Kidney (tissue), 14 donors: ENCODE measurements around the gene TRIM68. TPM values are rescaled to one million over a fixed set of nuclear protein-coding genes. Genes with fewer than 3 reads are reported as not detected.

Experiments used
- DNase-seq, 5 donors: peaks; one replicate each; pipeline ENCODE4 v3.0.0-alpha.2; 2013 to 2020
- FAIRE-seq: peaks from 2 replicates; lab custom pipeline; 2012; peaks lifted over from hg19 to GRCh38; lab: Jason Lieb, UNC
- H3K27ac ChIP-seq, 2 donors: one replicate each; pipeline ENCODE4 v1.7.0; 2013; ENCODE audit warnings: low read depth in 2 of 2, low read length in 2 of 2, inconsistent platforms in 1 of 2
- H3K27me3 ChIP-seq: one replicate; pipeline ENCODE4 v1.7.1; 2013; ENCODE audit warnings: low read length, inconsistent platforms; ENCODE audit not compliant: control insufficient read depth, insufficient read depth
- H3K36me3 ChIP-seq, 3 donors: one replicate each; pipeline versions ENCODE4 v1.7.0 to v1.7.1; 2013; ENCODE audit warnings: low read length in 3 of 3, control low read depth in 1 of 3, inconsistent platforms in 1 of 3; ENCODE audit not compliant: insufficient read depth in 3 of 3, control insufficient read depth in 2 of 3
- H3K4me1 ChIP-seq, 3 donors: one replicate each; pipeline versions ENCODE4 v1.7.0 to v1.7.1; 2013; ENCODE audit warnings: low read length in 3 of 3, inconsistent platforms in 1 of 3, low read depth in 1 of 3; ENCODE audit not compliant: control insufficient read depth in 2 of 3, insufficient read depth in 2 of 3
- H3K4me3 ChIP-seq, 3 donors: one replicate each; pipeline versions ENCODE4 v1.7.0 to v1.8.1; 2013; ENCODE audit warnings: low read length in 3 of 3, control low read depth in 1 of 3, inconsistent platforms in 1 of 3
- H3K9ac ChIP-seq, 3 donors: one replicate each; pipeline versions ENCODE4 v1.7.0 to v1.7.1; 2013; ENCODE audit warnings: low read length in 3 of 3, control low read depth in 1 of 3, inconsistent platforms in 1 of 3
- H3K9me3 ChIP-seq, 3 donors: one replicate each; pipeline versions ENCODE4 v1.7.0 to v1.7.1; 2013; ENCODE audit warnings: low read length in 3 of 3, control low read depth in 1 of 3, inconsistent platforms in 1 of 3; ENCODE audit not compliant: control insufficient read depth in 2 of 3, insufficient read depth in 1 of 3
- intact Hi-C: fragments of 100-400 bp; cut with DNase I; formaldehyde crosslinking; loops from one replicate; pipeline ENCODE4 v1.11.1; 2022
- polyA plus RNA-seq: library from polyadenylated mRNA; stranded (reverse); fragments of 350-450 nt; fragmentation: Illumina TruSeq; extraction: RNeasy Lipid Tissue Mini Kit (QIAGEN cat#74804); gene quantifications from one replicate; pipeline ENCODE4 v1.2.3, GENCODE V29; 2014; ENCODE audit warnings: low read depth, low replicate concordance; ENCODE audit not compliant: insufficient read depth
- total RNA-seq: library from RNA; stranded (reverse); fragmentation: NEBNext Ultra II Directional; extraction: Animal tissue kit (Norgen Biotek cat#: 25700); gene quantifications from one replicate; pipeline ENCODE4 v1.2.1, GENCODE V29; 2021
- TF ChIP-seq, protein P1 (sequence below): IDR thresholded peaks from 3 replicates; pipeline ENCODE4 v1.5.1; 2012; ENCODE audit warnings: mild to moderate bottlenecking, moderate library complexity, borderline replicate concordance; ENCODE audit not compliant: insufficient read depth; ENCODE audit errors: extremely low read depth
- donor health status: control.
- donor health status: control.
- donor health status: control.
- donor health status: control.
- donor health status: control.
- donor health status: DM: yes; HTN: yes; CAD: no.
- donor health status: Normal renal cell carcinoma (clear cell type).

Gene TRIM68
- total and polyA plus RNA-seq, 2 donors from 2014 or later, result 11.3 to 18.3 TPM

- H3K9ac ChIP-seq, result peak overlapping the region in 2 of 3 donors; percentile 28 to 77
- peak overlapping the region in 2 of 3 donors; percentile 64 to 77 for H3K4me3 ChIP-seq
- DNase-seq (peak in 2 of 5 donors; percentile 26 to 32), FAIRE-seq (no peak)
- H3K36me3 ChIP-seq, result peaks cover 2 to 14% (median 12%) of the 10 kb centered on the region in 3 donors
- intact Hi-C loops, result no loop called here
- no peaks in the 10 kb centered on the region for H3K27me3 ChIP-seq
- no peak overlapping the region for H3K27ac ChIP-seq
- H3K9me3 ChIP-seq, result no peaks in the 10 kb centered on the region
- H3K4me1 ChIP-seq, result peaks cover 0 to 5% (median 0%) of the 10 kb centered on the region in 3 donors
- TF ChIP-seq, protein P1, sequence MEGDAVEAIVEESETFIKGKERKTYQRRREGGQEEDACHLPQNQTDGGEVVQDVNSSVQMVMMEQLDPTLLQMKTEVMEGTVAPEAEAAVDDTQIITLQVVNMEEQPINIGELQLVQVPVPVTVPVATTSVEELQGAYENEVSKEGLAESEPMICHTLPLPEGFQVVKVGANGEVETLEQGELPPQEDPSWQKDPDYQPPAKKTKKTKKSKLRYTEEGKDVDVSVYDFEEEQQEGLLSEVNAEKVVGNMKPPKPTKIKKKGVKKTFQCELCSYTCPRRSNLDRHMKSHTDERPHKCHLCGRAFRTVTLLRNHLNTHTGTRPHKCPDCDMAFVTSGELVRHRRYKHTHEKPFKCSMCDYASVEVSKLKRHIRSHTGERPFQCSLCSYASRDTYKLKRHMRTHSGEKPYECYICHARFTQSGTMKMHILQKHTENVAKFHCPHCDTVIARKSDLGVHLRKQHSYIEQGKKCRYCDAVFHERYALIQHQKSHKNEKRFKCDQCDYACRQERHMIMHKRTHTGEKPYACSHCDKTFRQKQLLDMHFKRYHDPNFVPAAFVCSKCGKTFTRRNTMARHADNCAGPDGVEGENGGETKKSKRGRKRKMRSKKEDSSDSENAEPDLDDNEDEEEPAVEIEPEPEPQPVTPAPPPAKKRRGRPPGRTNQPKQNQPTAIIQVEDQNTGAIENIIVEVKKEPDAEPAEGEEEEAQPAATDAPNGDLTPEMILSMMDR, result no peak
Measured at GRCh38 chr11:4606231-4607015, 1.6 kb downstream of the TRIM68 start.

DNA sequence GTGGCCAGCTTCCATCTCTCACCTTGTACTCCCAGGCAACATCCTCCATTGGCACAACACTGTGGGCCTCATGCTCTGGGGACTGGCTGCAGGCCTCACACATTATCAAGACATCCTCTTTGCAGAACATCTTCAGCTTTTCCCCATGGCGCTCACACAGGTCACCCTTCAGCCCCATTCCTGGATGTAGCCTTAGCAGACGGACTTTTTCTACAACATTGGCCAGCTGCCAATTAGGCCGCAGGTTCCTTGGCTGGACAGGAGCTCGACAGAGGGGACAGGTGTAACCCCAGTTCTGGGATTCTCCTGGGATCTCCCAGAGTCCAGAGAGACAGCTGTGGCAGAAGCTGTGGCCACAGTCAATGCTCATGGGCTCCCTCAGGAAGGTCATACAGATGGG lies 3.0 kb downstream of the TRIM68 start:
- Histone ChIP-seq H3K4me3 (no peak overlapping the region), H3K9ac (no peak overlapping the region), H3K27ac (no peak overlapping the region), H3K9me3 (no peaks in the 10 kb centered on the region), H3K27me3 (no peaks in the 10 kb centered on the region), H3K36me3 (peaks cover 2 to 26% (median 25%) of the 10 kb centered on the region in 3 donors), H3K4me1 (peaks cover 0 to 3% (median 0%) of the 10 kb centered on the region in 3 donors)
- intact Hi-C loops, result no loop called here
- DNase-seq (no peak), FAIRE-seq (no peak)
- TF ChIP-seq, protein P1, result no peak

DNA sequence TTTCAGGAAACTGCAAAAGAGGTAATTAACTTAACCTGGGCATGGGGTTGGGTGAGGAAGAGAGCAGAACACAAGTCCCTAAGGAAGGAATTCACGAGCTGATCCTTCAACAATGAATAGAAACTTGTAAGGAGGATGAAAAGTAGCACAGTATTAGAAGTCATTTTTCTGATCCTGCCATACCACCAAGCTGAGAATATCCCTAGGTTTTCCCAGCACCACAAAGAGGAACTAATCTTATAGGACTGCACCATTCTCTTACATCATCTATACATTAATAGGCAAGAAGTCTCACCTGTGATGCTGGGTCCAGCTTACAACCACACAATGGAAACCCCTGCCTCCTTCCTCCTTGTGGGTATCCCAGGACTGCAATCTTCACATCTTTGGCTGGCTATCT lies 14.3 kb downstream of the TRIM68 start, which contains the start of gene OR52I1:
TSS of gene OR52I1 (plus strand) at position 301 of the 400 bp plus-strand sequence. CDS start at position 301, 0 bp downstream.
- Histone ChIP-seq H3K9ac (no peak within 1 kb of the TSS), H3K4me3 (no peak within 1 kb of the TSS), H3K9me3 (no peaks in the 10 kb centered on the region), H3K4me1 (no peaks in the 10 kb centered on the region), H3K36me3 (peaks cover 0 to 4% (median 1%) of the 10 kb centered on the region in 3 donors), H3K27me3 (no peaks in the 10 kb centered on the region), H3K27ac (no peak within 1 kb of the TSS)
- intact Hi-C loops, result no loop called here
- TF ChIP-seq, protein P1, result no peak
- no peak for FAIRE-seq
- no peak for DNase-seq
